Measurements from ENCODE around the gene KBTBD12. TPM values are rescaled to one million over a fixed set of nuclear protein-coding genes. Genes with fewer than 3 reads are reported as not detected.

The KBTBD12 gene
- polyA plus RNA-seq, 1 donor: 19.4 TPM

DNA sequence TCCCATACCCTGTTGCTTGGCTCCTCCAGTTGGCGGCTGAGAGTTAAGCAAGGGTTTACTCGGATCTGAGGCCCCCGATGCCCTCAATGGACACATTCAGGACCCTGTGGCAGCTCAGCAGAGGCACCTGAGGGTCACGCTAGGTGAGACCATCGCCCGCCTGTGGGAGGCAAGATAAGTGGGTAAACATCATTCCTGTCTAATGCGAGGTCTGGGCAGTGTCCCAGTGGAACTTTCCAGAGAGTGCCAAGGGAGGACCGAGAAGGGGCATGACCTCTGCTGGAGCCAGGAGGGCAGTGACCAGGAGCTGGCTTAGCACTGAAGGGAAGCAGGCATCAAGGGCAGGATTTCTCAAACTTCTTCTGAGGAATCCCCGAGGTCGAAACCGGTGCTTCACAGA is 71.8 kb downstream of the KBTBD12 start:
- DNase-seq: no peak

- no peak for DNase-seq
Observed at GRCh38 chr3:127987309-127987995, 72.4 kb downstream of the KBTBD12 start.

DNA sequence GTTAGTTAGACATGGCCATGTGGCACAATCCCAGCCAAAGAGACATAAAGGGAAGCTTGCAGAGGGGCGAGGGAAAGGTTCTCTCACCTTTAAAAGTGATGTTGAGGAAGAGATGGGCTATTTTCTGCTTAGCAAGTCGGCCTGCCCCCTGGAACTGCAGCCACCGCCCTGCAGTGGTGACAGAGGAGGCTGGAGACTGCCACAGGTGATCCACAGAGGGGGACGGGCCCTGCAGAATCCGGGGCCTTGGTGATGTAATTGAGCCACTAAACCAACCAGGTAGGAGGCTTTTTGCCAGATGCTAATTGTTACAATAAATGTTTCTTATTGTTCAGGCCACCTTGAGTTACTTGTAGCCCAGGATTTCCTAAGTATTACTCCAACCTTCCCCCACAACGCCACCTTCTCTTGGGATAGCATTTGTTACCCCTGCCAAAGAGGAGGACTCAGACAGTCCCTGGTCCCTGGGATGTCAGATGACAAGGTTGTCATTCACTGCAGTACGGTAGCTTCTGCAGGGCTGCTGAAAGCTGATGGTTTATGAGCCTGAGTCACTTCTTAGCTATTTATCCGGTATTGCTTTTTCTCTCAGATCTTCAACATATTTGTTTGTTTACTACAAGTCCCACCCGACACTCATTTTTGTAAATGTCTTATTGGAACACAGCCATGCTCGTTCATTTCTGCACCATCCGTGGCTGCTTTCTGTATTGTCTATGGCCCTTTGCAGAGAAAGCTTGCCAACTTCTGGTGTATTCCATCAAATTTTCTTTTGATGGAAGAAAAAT is 73.9 kb downstream of the KBTBD12 start:
- DNase-seq: no peak

DNA sequence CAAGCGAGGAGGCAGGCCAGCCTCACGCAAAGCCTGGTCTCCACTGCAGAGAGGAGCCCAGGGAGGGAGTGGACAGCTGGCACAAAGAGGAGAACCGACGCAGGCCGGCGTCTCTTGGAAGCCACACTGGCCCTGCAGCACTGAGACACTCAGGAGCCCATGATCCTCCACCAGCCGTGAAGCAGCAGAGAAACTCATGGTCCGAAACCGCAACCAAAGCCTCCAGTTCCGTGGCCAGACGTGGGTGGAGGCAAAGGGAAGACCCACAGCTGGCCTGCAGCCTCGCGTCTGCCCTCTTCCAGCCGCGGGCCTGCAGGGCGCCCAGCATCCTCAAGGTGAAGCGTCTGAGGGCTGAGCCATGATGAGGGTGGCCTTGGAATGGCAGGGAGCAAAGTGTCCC is 75.0 kb downstream of the KBTBD12 start:
- DNase-seq: no peak

DNA sequence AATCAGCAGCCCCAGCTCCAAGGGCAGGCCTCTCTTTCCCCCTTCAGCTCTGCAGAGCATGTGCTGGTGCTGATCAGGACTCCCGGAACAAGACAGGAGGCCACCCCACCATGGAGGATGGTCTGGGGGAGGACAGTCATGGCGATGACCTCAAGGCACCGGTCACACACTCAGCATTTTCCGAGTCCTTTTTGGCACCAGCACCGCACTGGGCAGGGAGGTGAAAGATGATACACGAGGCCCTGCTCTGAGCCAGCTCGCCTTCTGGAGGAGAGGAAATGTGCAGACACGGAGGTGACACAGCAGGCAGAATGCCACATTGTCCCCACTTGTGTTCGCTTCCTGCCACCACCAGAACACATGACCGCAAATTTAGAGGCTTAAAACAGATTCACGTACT is 75.4 kb downstream of the KBTBD12 start:
- DNase-seq: no peak

DNA sequence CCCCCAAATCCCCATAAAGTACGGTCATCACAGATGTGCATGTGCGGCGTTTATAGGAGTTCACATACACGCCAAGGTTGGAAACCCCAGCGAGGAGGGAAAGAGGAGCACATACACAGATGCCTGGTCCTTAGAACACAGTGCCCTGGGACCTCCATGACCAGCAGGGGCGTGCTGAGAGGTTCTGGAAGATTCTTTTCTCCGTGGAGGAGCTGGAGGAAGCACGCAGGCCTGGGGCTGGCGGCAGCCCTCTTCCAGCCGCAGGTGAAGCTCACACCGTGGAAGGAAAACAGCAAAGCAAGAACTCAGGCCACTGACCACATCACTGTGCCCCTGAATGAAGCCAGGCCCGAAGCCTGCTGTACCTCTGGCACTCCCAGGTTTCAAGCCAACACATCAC is 76.2 kb downstream of the KBTBD12 start:
- no peak for DNase-seq

GRCh38 chr3:127991681-127992080 is 76.6 kb downstream of the KBTBD12 start:
- DNase-seq: no peak

GRCh38 chr3:127992127-127992526 is 77.1 kb downstream of the KBTBD12 start:
- DNase-seq: no peak

DNA sequence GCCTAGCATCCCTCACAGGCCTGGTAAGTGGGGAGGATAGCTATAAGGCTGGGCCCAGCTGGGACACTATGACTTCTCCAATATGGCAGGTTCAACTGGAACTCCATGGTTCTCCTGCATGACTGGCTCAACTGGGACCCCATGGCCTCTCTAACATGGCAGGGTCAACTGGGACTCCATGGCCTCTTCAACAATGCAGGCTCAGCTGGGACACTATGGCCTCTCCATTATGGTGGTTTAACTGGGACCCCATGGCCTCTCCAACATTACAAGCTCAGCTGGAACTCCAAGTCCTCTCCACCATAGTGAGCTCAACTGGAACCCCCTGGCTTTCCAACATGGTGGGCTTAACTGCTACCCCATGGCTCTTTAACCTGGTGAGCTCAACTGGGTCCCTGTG is 79.0 kb downstream of the KBTBD12 start:
- DNase-seq: no peak

- DNase-seq: no peak
Observed at GRCh38 chr3:127997016-127997415, 82.0 kb downstream of the KBTBD12 start.

- no peak for DNase-seq
Observed at GRCh38 chr3:127997961-127998360, 82.9 kb downstream of the KBTBD12 start.

- DNase-seq: no peak
Observed at GRCh38 chr3:127998596-127998995, 83.6 kb downstream of the KBTBD12 start.

- DNase-seq: no peak
Observed at GRCh38 chr3:127999509-128000106, 84.6 kb downstream of the KBTBD12 start.

- DNase-seq: no peak
Observed at GRCh38 chr3:128001576-128001975, 86.5 kb downstream of the KBTBD12 start.

GRCh38 chr3:128004661-128005060 is 89.6 kb downstream of the KBTBD12 start:
- no peak for DNase-seq

DNA sequence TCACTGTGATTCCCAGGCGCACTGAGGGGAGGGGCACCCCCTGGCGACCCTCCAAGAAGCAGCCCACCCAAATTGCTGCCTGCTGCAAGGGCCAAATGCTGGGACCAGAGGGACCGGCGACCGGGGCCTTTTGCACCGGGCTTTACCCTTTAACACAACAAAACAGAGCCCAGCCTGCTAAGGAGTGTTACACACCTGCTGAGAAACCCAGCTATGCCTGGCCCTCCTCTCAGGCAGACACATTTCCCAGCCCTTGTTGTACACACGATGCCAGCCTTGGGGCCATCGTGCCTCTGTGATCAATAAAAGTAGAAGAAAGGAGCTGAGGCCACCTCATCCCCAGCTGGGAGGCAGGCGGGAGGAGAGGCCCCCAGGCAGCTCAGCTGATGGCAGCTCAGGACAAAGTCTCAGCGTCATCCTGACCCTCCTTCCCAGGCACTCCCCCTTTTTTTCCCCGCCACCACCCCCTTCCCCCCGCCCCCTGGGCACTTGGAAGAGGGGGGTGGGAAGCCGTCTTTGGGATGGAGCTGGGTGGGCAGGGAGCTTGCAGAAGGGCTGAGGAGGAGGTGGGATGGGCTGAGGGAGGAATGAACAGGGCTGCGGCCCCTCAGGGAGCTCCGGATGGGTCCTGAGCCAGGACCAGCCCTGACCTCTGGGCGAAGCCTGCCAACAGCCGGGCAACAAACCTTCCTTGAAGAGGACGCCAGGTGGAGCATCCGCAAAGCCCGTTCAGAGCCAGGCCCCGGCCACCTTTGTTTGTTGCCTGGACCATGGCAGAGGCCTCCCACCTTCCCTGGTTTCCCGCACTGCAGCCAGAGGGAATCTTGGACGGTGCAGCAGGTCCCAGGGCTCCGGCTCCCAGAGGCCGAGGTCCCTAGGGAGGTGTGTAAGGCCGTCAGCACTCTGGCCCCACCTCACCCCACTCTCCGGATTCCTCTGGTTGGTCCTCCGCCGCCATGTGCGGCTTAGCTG is 91.3 kb downstream of the KBTBD12 start:
- DNase-seq: no peak

DNA sequence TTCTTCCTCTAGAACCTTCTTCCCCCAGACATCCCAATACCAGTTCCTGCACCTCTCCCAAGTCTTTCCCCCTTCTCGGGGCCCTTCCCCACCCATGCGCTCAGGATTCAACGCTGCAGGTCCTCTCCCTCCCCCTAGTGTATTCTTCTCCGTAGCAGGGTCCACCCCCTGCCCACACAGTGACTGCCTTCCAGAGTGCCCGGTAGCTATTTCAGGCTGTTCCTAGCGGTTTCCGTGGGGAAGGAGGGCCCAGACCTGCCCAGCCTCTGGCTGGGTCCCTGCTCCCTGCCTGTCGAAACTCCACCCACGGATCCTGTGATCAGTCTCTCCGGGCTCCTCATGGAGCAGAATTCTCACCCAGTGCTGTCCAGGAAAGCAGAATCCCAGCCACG is 92.0 kb downstream of the KBTBD12 start:
- DNase-seq: no peak

GRCh38 chr3:128009952-128010846 is 95.2 kb downstream of the KBTBD12 start:
- no peak for DNase-seq

GRCh38 chr3:128011140-128011539 is 96.1 kb downstream of the KBTBD12 start:
- no peak for DNase-seq

- DNase-seq: no peak
Observed at GRCh38 chr3:128012050-128012449, 97.0 kb downstream of the KBTBD12 start.

DNA sequence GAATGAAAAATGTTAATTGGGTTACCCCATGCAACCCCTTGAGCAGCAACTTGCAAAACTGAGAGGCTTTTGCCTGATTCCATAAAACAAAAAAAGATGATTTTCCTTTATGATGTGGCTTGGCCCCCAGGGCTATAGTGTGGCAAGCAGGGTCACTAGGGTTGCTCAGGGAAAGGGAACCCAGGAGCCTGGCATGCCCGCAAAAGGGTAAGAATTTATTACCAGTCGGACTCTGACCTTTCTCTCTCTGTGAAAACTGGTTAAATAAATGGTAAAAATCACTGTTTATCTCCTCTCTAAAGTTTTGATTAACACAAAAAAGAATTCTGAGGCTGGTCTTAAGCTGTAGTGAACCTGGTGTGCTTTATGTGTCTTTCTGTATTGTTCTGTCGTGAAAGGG is 99.5 kb downstream of the KBTBD12 start:
- DNase-seq: no peak

GRCh38 chr3:128016502-128016901 is 101.5 kb downstream of the KBTBD12 start:
- no peak for DNase-seq
